ENCODE results near the gene TMEM175. TPM values are rescaled to one million over a fixed set of nuclear protein-coding genes. Genes with fewer than 3 reads are reported as not detected.

The TMEM175 gene
- total RNA-seq, 1 experiment from 2014 or later: 13.5 TPM

GRCh38 chr4:958696-959337 lies 26.6 kb downstream of the TMEM175 start:
- DNase-seq (ENCODE audit: low read depth): no peak

GRCh38 chr4:959338-960139 lies 27.3 kb downstream of the TMEM175 start:
- no peak for DNase-seq (ENCODE audit: low read depth)

DNA sequence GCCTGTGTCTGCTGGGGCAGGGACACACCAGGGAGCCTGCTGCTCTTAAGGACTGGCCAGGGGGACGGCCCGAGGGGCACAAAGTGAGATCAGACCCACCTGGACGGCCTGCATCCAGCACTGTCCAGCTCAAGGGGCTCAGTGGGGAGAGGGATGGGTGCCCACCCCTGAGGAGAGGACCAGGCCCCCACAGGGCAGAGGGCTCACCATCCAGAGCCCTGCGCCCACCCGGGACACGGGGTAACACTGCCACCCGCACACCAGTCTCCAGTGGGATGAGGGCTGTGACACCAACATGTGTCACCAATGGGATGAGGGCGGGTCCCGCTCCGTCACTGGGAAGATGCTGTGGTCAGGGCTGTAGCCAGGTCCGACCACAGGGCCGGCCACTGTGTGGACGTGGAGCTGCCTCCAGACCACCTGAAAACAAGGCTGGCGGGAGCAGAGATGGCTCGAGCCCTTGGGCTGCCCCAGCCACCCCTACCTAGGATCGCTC lies 27.9 kb downstream of the TMEM175 start:
- no peak for DNase-seq (ENCODE audit: low read depth)

- no peak for DNase-seq (ENCODE audit: low read depth)
Measured at GRCh38 chr4:960636-961350, 28.5 kb downstream of the TMEM175 start.

DNA sequence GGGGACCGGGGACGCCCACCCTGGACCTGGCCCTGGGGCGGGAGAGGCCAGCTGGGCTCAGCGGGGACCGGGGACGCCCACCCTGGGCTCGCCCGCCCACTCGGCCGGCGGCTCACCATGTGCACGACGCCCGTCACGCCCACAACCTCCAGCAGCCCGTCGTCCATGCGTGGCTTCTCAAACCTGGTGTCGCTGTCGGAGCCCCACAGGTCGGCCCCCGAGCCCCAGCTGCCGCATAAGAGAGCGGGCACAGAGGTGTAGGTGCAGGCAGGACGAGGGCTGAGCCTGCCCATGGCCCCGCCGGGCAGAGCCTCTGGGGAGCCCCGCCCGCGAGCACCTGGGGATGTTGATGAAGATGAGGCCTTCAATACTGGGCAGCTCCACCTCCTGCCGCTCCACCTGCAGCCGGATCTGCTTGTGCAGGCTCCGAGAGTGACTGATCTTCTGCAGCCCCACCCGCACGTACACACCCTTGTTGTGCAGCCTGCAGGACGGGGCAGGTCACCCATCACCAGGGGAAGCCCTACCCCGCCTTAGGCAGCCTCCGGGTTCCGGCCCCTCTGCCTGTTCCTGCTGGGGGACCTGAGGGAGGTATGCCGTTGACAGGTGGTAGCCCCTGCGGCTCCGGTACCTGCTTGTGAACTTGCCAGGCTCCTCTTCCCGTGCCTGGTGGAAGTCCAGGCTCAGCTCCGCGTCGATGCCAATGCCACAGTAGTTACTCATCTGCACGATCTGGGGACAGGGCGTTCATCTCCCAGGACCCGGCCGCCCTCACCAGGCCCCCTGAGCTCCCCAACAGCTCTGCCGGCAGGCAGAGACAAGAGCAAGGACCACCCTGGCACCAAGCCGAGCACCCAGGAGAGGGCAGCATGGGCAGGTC lies 29.3 kb downstream of the TMEM175 start:
- no peak for DNase-seq (ENCODE audit: low read depth)

DNA sequence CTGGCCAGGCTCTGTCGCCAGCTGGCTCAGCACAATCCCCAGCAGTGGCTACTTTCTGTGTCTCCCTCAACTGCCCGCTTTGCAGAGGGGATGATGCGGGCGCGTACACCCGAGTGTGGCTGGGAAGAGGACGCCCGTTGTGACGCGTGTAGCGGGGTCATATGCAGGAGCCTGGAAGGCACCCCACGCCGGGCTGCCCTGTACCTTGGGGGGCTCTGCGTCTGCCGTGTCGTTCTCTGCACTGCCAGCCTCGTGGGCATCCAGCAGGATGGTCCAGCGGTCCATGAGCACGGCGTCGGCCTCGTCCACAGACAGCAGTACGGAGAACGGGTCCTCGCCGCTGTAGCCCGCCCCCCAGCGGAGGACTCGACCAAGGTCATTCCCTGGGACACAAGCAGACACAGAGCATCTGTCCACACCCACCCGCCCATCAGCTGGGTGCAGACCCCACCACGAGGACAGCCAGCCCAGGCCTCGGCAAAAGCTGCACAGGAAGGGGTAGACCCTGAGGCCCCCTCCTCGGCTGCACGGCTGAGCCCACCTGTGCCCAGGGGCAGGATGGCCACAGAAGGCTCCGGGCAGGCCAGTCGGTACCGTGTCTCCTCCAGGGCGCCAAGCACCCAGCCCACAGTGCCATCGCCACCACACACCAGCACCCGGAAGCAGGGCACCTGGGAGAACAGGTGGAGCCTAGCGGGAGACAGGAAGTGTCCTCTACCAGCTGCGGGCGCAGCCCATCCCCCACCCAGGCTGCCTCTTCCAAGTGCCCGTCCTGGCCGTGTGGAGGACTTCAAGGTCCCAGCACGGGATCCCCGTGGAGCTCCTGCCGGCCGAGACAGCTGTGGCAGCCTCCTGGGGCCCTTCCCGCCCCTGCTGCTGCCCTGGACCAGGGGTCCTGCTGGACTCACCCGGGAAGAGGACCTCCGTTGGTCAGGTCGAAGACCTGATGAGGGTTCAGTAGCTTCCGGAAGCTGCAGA lies 30.3 kb downstream of the TMEM175 start:
- no peak for DNase-seq (ENCODE audit: low read depth)

GRCh38 chr4:963276-964225 lies 31.3 kb downstream of the TMEM175 start:
- no peak for DNase-seq (ENCODE audit: low read depth)

DNA sequence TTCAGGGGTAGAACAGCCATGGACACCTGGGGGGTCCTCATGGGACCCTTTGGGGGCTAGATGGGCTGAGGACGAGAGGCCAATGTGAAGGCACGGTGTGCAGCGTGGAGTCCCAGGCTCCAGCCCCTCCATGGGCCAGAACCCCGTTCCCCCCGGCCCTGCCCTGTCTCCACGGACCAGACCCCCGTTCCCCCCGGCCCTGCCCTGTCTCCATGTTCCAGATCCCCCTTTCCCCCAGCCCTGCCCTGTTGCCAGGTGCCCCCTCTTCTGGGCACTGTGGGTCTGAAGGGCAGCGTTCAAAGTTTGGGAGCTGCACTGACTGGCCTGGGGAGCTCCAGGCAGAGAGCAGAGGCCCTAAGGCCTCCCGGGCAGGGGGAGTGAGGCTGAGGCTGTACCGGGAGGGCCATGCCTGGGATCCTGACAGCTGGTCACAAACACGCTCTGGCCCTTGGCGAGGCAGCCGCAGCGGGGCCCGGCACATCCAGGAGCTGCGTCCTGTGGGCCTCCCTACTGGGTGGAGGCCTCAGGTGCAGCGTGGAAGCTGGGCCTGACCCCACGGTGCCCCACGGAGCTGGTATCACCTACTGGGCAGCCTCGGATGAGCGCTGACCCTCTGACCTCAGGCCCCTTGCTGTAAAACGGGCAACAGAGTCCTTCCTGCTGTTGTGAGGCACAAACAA lies 32.2 kb downstream of the TMEM175 start:
- no peak for DNase-seq (ENCODE audit: low read depth)

GRCh38 chr4:965048-965765 lies 32.9 kb downstream of the TMEM175 start:
- no peak for DNase-seq (ENCODE audit: low read depth)

- DNase-seq (ENCODE audit: low read depth): no peak
Measured at GRCh38 chr4:965766-966134, 33.5 kb downstream of the TMEM175 start.

GRCh38 chr4:966266-967112 lies 34.2 kb downstream of the TMEM175 start:
- DNase-seq (ENCODE audit: low read depth): no peak

- DNase-seq (ENCODE audit: low read depth): no peak
Measured at GRCh38 chr4:967113-968104, 35.1 kb downstream of the TMEM175 start.

- DNase-seq (ENCODE audit: low read depth): no peak
Measured at GRCh38 chr4:968221-968620, 36.0 kb downstream of the TMEM175 start.

- DNase-seq (ENCODE audit: low read depth): no peak
Measured at GRCh38 chr4:968621-969394, 36.5 kb downstream of the TMEM175 start.
